ENCODE data around the gene WDR33.
A peak's percentile ranks its signal among the peaks of the same experiment; 100 is the strongest.
"Not testable (repeated sequence)": the region's sequence is repeated elsewhere in the genome, so short reads cannot be mapped to it uniquely, and the experiment has no call there.

The WDR33 gene

DNA sequence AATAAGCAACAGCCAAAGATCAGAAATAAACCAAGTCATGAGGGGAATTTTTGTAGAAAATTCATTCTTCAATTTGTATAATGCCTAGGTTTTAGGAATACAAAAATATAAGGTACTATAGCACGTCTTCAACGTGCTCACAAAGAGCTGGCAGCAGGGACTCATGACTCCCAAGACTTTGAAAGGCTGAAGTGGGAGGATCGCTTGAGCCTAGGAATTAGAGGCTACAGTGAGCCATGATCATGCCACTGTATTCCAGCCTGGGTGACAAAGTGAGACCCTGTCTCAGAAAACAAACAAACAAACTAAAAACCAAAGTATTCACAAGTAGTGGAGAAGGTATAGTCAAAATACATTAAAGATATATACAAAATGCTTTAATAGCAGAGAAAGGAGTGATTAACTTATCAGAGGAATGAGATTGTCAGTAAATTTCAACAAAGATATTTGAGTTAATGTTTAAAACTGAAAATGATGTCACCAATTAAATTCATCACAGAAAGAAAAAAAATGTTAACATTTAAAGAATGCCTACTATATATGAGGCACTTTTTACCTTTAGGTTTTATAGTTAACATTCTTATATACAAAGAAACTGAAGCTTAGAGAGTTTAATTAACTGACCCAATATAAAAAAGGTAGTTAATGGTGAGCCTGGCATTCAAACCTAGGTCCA, 3.2 kb downstream of the WDR33 start:
- DNase-seq: peak; percentile 21

DNA sequence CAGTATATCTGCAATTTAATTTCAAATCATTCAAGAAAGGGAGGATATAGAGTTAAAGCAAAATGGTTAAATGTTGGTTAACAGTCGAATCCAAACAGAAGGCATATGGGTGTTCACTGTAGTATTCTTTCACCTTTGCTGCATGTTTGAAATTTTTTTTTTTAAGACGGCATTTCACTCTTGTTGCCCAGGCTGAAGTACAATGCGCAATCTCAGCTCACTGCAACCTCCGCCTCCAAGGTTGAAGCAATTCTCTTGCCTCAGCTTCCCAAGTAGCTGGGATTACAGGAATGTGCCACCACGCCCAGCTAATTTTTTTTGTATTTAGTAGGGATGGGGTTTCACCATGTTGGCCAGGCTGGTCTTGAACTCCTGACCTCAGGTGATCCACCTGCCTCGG, 4.1 kb downstream of the WDR33 start:
- not testable (repeated sequence) for DNase-seq

DNA sequence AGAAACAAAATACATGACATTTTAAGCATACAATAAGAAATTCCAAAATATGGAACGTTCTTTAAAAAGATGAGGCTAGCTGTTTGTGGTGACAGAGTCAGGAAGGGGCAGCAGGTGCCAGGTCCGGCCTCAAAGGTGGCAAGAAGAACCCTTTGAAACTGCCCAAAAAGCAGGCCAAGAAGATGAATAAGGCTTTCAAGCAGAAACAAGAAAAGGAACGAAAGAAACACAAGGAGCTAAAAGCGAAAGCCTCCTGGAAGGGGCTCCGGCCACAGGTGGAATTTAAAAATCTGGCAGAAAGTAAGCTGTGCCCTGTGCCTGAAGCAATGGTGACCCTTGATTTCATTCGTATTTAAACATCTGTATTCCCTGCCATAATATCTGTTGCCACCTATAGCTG, 5.5 kb downstream of the WDR33 start:
- no peak for DNase-seq

DNA sequence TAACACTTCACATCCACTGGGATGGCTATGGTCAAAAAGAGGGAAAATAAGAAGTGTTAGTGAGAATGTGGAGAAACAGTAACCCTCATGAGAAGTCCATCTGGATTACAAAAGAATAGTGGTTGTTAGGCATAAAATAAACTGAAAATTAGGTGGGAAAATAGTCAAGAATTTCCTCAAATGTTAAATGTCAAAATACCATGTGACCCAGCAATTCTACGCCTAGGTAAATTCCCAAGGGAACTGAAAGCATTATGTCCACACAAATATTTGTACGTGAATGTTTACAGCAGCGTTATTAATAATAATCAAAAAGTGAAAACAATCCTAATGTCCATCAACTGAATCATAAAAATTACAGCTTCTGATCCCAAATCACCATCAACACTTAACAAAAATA, 11.0 kb downstream of the WDR33 start:
- DNase-seq: no peak

DNA sequence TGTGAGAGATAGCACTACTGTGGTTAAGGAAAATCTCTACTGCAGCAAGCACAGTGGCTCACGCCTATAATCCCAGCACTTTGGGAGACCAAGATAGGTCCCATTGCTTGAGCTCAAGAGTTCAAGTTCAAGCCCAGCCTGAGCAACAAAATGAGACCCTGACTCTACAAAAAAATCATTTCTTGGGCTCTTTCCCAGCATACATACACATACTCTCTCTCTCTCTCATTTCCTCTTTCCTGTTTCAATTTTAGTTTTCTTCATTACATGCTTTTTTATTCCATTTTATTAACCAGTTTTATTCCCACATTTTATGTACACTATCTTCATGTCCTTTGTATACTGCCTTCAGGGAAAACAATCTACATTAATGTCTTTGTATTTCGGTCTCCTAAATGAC, 14.6 kb downstream of the WDR33 start:
- DNase-seq: no peak

DNA sequence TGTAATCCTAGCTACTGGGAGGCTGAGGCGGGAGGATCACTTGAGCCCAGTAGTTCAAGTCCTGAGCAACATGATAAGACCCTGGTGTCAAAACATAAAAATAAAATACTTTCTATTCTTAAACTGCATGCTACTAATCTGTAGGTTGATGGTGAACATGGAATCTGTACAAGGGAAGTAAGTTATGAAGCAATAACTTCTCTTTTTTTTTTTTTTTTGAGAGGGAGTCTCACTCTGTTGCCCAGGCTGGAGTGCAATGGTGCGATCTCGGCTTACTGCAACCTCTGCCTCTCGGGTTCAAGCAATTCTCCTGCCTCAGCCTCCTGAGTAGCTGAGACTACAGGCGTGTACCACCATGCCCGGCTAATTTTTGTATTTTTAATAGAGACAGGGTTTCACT, 16.1 kb downstream of the WDR33 start:
- not testable (repeated sequence) for DNase-seq

DNA sequence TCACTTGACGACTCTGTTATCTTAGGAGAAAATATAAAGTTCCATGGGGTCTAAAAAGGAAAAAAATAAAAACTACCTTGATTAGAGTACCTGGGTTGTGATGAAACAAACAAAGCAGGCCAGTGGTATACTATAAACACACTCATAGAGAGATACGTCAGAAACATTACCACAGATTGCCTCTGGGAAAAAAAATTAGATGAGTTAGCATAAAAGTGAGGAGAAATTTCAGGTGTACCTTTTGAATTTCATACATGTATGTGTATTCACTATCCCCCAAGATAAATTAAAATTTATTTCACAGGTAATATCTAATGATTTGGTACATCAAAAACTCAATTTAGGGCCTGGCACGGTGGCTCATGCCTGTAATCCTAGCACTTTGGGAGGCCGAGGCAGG, 18.2 kb downstream of the WDR33 start:
- no peak for DNase-seq

DNA sequence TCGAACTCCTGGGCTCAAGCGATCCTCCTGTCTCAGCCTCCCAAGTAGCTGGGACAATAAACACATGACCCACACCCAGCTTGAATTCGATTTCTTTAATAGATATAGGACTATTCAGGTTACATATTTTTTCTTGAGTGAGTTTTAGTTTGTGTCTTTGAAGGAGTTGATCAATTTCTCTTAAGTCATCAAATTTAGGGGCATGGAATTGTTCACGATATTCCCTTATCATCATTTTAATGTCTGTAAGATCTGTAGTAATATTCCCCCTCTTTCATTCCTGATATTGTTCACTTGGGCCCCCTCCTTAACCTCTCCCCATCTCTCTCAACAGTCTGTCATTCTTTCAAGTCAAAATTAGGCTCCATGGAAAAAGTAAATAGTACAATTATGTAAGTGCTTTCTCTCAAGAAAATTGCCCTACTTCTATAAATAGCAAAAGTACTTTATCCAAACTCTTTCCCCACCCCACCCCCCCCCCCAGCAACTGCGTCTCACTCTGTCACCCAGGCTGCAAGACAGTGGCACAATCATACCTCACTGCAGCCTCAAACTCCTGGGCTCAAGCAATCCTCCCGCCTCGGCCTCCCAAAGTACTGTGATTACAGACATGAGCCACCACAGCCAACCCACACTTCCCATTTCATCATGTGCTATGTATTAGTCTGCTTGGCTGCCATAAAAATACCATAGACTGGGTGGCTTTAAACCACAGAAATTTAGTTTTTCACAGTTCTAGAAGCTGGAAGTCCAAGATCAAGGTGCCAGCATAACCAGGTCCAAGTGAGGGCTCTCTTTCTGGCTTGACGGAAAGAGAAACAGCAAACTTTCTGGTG, 20.1 kb downstream of the WDR33 start:
- no peak for DNase-seq

DNA sequence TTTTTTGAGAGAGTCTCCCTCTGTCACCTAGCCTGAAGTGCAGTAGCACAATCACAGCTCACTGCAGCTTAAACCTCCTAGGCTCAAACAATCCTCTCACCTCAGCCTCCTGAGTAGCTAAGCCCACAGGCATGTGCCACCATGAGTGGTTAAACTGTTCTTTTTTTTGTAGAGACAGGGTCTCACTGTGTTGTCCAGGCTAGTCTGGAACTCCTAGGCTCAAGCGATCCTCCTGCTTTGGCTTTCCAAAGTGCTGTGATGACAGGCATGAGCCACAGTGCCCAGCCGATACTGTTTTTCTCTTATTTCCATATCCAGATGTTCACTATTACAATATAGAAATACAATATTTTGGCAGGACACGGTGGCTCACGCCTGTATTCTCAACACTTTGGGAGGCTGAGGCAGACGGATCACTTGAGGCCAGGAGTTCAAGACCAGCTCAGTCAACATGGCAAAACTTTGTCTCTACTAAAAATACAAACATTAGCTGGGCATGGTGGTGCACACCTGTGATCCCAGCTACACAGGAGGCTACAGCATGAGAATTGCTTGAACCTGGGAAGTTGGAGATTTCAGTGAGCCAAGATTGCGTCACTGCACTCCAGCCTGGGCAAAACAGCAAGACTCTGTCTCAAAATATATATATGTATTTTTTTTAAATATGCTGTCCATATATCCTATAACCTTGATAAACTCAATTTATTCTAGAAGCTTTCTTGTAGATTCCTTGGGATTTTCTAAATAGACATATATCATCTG, 24.7 kb downstream of the WDR33 start:
- no peak for DNase-seq

DNA sequence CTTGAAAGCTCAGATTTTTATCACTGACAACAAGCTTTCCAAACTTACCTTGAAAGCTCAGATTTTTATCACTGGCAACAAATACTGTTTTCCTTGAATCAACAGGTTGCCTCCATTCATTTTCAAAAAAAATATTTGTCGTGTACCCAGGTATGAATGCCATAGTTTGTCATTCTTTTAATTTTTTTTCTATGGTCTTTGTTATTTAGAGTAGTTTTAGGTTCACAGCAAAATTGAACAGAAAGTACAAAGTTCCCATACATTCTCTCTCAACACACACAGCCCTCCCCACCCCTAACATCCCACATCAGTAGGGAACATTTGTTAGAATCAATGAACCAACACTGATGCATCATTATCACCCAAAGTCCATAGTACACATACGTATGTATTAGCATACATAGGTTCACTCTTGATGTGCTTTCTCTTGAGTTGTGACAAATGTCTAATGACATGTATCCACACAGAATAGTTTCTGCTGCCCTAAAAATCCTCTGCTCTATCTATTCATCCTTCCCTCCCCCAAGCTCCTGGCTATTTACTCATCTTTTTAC, 25.9 kb downstream of the WDR33 start:
- no peak for DNase-seq

DNA sequence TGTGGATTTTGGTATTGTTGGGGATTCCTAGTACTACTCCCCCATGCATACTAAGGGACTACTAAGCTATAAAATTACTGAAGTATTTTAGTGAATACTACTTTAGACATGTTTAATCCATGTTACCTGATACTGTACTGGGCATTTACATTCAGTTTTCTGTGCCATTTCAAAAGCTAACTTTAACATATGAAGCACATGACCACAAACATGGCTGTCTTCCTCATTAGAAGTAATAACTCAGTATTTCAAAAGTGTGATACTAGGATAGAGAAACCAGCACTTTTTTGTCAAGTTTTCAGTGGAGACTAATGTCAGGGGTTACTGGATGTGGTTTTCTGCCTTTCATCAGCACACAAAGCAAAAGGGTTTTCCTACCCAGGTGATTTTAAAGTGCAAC, 27.9 kb downstream of the WDR33 start:
- no peak for DNase-seq

DNA sequence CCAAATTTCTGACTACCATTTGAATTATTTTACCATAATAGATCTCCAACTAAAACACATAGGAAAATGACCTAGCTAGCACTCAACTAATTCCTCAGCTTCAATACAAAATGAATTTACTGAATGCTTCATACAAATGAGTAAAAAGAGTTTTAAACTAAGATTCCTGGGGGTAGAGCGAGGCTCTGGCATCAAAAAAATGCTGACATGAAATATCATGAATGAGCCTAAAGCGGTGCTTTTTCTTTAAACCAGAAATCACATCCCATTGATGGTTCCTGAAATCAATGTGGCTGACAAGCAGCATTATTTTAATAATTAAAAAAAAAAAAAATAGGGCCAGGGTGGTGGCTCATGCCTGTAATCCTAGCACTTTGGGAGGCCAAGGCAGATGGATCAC, 32.1 kb downstream of the WDR33 start:
- no peak for DNase-seq

DNA sequence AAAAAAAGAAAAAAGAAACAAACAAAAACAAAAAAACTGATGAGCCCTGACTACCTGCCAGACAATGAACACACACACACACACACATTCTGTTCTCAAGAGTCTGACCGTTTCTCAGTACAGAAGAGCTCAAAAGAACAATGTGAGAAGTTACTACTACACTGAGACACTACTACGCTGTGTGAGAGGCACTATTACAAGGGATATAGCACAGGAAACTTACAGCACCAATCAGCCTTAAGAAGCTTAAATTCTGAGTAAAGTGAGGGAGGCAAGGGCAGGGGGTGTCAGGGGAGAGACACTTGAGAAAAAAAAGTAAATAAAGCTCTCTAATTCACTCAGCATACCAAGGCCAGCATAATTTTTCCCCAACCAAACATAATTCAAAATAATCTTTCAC, 32.5 kb downstream of the WDR33 start:
- DNase-seq: no peak

DNA sequence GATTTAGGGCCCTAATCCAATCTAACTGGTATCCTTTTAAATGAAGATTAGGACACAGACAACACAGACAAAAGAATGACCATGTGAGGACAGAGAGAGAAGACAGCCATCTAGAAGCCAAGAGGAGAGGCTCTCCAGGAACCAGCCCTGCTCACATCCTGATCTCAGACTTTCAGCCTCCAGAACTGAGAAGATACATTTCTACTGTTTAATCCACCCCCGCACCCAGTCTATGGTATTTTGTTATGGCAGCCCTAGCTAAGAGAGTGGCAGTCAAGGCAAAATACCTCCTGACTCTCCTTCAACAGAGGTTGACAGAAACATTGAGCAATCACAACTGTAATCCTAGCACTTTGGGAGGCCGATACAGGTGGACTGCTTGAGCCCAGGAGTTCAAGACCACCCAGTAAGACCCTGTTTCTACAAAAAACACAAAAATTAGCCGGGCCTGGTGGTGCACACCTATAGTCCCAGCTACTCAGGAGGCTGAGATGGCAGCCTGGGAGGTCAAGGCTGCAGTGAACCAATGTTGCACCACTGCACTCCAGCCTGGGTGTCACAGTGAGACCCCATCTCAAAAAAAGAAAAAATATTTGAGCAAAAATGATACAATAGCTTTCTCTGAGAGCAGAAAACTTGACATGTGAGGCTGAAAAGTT, 34.7 kb downstream of the WDR33 start:
- no peak for DNase-seq

DNA sequence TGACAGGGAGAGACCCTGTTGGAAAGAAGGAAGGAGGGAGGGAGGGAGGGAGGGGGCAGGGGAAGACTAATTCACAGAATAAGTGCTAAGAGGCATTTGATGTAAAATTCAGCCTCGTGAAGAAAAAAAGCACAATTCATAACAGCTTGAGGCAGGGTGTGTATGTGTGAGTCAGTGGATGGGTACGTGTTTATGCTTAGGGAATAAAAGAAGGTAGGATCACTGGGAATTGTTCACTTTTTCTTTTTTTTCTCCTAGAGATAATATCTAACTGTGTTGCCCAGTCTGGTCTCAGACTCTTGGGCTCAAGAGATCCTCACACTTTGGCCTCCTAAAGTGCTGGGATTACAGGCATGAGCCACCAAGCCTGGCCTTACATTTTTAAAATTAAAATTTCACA, 39.2 kb downstream of the WDR33 start:
- DNase-seq: no peak

DNA sequence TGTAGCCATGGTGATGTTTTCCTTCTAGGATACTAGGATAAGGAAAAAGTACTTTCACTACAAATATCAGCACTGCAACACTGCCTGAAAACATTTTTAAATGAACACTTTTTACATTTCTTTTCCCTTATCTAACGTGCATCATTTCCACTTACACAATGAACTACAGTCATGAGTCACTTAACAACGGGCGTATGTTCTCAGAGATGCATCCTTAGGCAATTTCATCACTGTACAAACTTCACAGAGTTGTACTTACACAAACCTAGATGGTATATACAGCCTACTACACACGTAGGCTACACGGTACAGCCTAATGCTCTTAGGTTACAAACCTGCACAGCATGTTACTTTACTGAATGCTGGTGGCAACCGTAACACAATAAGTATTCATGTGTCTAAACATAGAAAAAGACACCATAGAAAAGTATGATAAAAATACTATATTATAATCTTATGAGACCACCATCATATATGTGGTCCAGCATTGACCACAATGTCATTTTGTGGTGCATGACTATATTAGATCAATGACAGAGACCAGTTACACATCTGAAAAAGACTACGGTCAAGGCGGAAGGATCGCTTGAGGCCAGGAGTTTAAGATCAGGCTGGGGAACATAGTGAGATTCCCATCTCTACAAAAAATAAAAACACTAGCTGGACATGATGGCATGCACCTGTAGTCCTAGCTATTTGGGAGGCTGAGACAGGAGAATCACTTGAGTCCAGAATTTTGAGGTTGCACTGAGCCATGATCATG, 39.8 kb downstream of the WDR33 start:
- DNase-seq: peak; percentile 4

DNA sequence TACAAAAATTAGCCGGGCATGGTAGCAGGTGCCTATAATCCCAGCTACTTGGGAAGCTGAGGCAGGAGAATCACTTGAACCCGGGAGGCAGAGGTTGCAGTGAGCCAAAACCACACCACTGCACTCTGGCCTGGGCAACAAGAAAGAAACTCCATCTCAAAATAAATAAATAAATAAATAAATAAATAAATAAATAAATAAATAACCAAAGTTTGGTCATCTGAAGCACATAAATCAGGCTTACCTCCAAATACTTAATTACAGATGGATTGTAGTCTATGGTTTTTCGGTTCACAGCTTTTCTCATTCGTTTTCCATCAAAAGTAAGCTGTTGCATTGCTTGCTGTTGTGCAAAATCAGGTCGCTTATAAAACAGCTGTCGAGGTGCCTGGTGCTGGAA, 40.4 kb downstream of the WDR33 start:
- not testable (repeated sequence) for DNase-seq

DNA sequence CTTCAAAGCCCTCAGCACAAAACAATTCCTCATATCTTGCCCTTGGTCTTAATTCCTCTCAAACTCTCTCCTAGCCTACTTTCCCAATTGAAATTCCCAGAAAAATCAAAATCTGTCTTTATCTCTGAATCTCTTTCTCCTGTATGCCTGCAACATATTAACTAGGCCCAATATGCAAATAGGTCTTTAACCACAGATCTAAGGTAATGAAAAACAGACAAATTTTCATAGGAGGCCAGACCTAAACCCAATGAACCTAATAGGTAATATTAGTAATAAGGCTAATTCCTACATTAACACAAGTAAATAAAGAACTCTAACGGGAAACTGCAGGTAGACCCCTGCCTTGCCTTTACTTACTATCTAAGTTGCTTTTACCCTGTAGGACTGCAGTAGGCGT, 41.4 kb downstream of the WDR33 start:
- no peak for DNase-seq

DNA sequence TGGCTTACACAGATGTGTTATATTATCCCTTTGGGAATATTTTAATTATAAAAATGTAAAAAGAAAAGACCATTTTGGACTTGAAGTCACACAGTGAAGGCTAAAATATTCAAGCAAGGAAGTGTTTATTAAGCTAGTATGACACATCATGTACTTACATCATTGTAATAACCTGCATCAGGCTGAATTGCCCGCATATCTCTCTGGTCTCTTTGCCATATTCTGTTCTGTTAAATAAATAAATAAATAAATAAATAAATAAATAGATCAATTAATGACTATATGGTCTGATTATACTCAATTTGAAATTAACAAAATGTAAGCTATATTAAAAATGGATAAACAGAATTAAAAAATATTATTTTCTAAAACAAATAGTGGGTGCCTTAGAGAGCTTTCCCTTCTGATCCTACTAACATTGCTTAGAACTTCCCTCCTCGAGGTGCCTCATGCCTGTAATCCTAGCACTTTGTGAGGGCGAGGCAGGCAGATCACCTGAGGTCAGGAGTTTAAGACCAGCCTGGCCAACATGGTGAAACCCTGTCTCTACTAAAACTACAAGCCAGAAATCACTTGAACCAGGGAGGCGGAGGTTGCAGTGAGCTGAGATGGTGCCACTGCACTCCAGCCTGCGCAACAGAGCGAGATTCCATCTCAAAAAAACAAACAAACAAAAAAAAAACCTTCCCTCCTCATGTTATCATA, 42.0 kb downstream of the WDR33 start:
- DNase-seq: no peak

DNA sequence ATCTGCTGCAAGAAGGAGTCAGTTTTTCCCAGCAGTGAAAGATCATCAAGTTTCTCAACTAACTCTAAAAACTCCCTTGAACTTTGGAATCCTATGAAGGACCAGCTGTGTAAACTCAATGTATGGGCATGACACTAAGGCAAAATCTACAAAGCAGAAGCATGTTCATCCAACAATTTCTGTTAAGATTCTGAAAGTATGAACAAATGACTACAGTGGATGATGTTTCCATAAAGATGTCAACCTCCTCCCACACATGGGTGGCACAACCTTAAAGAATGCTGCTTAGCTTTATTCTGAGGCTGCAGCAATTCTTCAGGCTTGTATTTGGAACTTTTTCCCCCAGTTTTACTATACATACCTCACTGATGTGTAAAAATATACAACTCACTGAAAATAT, 47.2 kb downstream of the WDR33 start:
- DNase-seq: no peak

DNA sequence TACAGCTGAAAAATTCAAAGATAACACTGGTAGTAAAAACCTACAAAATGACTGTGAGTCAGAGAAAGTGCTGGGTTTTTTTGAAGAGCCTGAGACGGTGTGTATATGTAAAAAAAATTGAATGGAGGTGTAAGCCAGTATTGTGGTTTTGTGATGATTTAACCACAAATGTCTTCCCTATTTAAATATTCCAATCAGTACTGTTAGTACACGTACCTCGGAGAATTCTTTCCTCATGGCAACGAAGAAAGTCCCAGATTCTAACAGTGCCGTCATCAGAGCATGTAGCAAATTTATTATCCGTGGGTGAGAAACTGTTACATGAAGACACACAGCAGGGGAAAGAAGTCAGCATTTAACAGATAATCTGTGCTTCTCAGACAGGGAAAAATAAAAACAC, 48.1 kb downstream of the WDR33 start:
- DNase-seq: no peak

DNA sequence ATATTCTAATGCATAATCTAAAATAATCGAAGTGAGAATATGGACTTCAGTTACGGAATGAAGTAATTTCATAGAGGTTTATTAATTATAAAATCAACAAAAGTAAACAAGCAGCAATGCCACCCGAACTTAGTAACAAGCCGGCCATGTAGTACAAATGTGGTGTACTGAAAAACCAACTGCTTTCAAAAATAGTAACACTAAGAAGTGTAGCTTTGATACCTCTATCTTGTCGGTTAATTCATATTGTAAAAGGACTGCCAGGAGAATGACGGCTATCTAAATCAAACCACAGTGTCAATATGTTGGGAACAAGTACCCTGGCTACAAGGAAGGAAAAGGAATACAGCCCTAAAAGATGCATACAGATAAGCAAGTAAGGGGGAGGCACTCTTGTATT, 48.5 kb downstream of the WDR33 start:
- no peak for DNase-seq

Data from kidney glomerular epithelial cell (primary cell).